GM21576 (cell line): Measurements from ENCODE around the gene DGAT2L6.

Experiments
- ATAC-seq: cut with Tn5 transposase; IDR thresholded peaks from one replicate; pipeline ENCODE4 v1.9.1; 2021; ENCODE audit warnings: mild to moderate bottlenecking, moderate library complexity; ENCODE audit not compliant: unreplicated experiment

DGAT2L6 gene

DNA sequence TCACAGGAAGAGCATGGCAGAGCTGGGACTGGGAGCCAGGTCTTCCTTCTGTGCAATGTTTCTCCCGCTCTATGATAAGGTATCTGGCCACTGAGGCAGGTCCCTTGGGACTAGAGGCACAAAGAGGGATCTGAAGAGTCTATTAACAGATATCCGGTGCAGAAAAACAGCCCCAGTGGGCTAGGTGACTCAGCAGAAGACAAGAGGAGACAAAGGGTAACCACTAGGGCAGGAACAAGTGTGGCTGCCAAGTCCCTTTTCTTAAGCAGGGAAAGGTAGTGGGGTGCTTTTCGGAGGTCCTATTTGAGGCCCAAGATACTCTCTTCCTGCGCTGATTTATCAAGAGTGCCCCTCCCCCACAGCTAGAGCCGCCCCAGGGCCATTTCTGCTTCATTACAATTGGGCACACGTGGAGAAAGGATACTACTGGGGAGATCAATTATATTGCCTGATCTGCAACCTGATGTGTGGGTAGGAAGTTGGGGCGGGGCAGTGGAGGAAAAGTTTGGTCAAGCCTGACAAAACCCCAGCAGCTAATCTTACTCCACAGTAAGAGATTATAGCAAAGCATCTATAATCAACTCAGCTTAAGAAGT is at the start of gene DGAT2L6:
Gene DGAT2L6, plus strand, starts transcription at position 546 of the 596 bp plus-strand sequence. CDS start 100 bp downstream, outside the sequence.
- peak; percentile 82 for ATAC-seq

DNA sequence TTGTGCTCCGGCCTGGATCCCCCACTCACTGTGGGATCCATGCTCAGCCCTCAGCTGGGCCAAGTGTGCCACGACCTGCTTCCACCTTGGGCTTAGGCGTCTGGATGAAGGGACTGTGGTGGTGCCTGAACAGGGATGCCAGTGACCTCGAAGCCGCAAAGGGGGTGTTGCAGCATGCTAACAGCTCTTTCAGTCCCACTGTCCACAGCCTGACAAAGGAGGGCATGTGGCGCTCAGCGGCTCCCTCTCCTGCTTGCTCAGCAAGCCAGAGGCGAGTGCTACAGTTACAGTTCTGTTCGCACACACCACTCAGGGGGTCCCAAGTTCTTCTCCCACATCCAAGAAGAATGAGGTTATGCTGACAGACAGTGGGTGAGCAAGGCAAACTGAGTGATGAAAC is 49.2 kb upstream of the DGAT2L6 start:
- no peak for ATAC-seq

- no peak for ATAC-seq
These were observed 47.5 kb upstream of the DGAT2L6 start for GRCh38 chrX:70129816-70130215.

GRCh38 chrX:70132224-70132623 is 45.1 kb upstream of the DGAT2L6 start:
- no peak for ATAC-seq

GRCh38 chrX:70132877-70133302 is 44.4 kb upstream of the DGAT2L6 start:
- ATAC-seq: peak; percentile 1

DNA sequence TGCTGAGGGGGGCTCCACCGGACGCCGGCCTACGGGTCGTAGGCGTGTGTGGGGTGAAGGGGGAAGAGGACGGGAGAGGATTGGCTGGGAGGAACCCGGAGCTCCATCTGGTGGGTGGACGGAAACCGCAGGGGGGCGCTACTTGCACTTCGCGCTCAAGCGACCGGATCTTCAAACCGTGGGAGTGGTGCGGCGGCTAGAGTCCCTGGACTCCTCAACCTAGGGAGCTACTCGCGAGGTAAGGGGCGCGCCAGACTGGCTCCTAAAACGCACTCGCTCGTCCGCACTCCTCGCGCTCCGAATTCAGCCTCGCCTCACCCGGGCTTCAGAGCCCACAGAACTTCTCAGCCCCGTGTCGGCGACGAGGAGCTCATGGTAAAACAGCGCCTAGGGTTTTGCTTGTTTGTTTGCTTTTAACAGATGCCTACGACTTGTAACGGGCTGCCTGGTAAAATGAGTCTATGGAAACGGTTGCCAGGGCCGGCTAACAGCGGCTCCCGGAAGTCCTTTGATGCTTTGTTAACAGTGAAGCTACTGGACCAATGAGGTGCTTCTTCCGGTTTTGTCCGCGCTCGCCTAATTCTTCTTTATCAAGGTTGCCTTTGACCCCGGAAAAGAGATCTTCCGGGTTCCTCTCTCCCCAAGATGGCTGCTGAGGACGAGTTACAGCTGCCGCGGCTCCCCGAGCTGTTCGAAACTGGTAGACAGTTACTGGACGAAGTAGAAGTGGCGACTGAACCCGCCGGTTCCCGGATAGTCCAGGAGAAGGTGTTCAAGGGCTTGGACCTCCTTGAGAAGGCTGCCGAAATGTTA is 43.8 kb upstream of the DGAT2L6 start, which contains the start of gene IGBP1:
Gene IGBP1, plus strand, starts transcription at position 145 of the 813 bp plus-strand sequence. Its CDS starts 501 bp downstream, at position 646.
- ATAC-seq: peak; percentile 88

- ATAC-seq: no peak
These were observed 43.2 kb upstream of the DGAT2L6 start for GRCh38 chrX:70134116-70134477.

GRCh38 chrX:70138622-70139021 is 38.7 kb upstream of the DGAT2L6 start:
- ATAC-seq: no peak

DNA sequence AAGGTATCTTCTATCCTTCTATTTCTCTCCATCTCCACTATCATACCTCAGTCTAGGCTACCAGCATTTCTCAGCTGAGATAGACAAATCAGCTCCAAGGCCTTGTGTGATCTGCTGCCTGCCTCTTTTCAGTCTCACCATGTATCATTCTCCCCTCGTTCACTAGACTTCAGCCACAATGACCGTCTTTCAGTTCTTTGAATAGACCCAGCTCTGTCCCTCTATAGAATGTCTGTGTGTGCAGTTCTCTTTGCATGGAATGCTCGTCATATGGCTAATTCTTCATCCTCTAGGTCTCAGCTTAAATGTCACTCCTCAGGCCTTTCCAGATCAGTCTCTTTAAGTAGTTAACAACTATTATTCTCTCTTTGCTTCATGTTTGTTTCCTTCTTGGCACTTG is 37.5 kb upstream of the DGAT2L6 start:
- ATAC-seq: no peak

- ATAC-seq: no peak
These were observed 35.9 kb upstream of the DGAT2L6 start for GRCh38 chrX:70141373-70141772.

DNA sequence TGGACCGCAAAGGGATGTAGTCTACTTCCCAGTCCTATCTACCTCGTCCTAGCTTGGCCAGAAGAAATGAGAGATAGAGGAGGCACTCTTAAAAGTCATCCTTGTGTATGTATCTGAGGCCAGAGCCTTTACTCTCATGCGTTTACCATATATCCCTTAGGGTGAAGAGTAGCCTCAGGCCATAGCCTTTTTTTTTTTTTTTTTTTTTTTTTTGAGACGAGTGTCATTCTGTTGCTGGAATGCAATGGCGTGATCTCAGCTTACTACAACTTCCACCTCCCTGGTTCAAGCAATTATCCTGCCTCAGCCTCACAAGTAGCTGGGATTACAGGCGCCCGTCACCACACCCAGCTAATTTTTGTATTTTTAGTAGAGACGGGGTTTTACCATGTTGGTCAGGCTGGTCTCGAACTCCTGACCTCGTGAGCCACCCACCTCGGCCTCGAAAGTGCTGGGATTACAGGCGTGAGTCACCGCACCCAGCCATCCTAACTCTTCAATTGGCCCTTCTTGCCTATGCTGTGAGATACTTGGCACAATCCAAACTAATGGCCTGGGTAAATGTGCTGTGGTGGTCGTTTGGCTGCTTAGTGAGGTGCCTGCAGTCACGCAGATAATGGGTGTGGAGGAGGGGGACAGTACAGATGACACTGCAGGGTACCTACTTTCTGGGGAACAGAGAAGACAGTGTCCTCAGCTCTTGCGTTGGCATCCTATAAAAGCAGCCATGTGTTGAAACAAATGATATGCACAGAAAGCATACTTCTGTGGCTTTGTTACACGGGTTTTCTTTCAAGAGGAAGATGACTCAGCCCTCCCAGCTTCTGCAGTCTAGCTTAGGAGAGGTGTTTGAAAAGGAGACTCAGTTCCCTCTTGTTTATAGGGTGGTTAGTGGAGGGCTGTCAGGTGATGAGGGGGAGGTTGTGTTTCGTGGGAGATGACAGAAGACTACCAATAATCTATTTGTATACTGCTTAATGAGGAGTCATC is 10.4 kb upstream of the DGAT2L6 start:
- ATAC-seq: no peak

GRCh38 chrX:70168238-70169188 is 8.8 kb upstream of the DGAT2L6 start:
- no peak for ATAC-seq

- no peak for ATAC-seq
These were observed 8.0 kb upstream of the DGAT2L6 start for GRCh38 chrX:70169281-70169680.

DNA sequence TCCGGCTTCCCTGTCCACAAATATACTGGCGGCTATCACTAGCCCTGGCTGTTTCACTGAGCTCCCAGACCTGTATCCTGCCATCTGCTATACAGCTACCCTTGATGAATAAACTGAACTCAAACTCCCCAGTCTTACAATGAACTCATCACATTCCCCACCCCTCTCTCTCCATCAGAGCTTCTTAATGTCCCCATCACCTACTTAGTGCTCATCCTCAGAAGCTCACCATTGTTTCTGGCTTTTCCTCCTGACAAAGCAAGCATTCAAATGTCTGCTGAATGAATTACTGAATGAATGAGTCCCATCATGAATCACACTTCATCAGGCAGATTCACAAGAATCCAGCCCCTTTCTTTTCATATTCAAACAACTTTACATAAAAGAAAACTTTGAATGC is 5.7 kb upstream of the DGAT2L6 start:
- ATAC-seq: no peak

GRCh38 chrX:70172221-70172620 is 5.1 kb upstream of the DGAT2L6 start:
- no peak for ATAC-seq

DNA sequence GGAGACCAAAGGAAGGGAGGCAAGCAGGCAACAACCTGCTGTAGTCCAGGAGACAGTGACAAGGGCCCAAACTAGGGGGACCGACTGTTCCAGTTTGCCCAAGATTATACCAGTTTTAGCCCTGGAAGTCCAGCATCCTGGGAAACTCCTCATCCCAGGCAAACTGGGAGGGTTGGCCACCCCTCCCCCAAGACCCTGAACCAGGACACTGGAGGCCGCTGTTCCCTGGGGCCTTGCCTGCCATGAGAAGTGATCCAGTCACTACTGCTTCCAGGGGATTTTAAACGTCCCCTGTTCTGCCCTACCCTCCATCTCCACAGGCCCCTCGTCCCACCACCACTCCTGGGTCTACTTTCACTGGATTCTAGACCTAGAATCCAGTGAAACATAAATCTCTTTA is 4.3 kb upstream of the DGAT2L6 start:
- no peak for ATAC-seq

DNA sequence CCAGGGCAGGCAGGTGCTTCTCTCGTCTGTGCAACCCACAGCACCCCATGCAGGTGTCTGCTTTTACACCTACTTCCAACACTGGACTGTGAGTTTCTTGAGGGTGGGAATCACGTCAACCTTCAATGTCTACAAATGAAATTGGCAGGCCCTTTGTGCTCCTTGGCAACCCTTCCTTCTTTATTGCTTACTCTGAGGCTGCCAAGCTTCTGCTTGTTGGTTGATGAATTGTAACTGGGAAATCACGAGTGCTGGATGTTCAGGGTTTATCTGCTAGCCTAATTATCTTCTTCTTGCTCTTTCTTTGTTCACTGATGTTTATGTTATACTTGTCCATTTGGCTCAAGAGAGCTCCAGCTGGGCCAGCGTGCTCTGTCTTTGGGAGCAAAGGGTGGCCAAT is 2.5 kb upstream of the DGAT2L6 start:
- ATAC-seq: no peak

DNA sequence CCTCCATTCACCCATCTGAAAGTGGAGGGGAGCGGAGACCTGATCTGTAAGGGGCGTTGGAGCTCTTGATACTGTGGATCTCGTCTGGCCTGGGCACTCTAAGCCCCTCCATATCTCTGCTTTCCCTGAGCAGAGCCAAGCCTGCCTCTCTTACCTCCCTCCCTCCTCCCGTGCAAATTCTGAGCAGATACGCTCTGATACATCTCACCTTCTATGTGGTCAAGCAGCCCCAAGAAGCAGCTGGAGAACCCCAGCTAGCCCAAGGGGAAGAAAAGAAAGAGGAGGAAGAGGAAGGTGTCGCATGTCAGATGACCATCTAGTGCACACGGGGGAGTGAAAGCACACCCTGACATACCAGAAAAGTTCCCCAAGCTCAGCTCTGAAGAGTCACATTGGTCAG is 1.9 kb upstream of the DGAT2L6 start:
- no peak for ATAC-seq

DNA sequence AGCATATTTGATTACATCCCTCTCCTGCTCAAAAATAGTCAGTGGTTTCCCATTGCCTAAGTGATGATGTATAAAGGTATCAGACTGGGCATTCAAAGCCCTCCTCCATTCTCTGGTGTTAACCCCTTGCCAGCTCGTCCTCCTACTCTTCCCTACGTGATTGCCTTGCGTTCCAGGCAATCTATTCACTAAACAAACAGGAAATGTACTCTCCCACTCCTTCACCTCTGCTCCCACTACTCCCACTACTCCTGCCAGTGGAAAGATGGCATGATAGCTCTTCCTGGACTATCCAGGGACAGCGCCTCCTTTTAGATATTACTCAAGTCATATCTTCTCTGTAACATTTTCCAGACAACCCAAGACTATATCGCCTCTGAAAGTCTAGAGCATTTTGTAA is 5.8 kb downstream of the DGAT2L6 start:
- no peak for ATAC-seq

- ATAC-seq: no peak
These were observed 12.9 kb downstream of the DGAT2L6 start for GRCh38 chrX:70190225-70190624.
